ENCODE results near the gene MDM1.

The MDM1 gene

GRCh38 chr12:68272732-68273131, 59.4 kb downstream of the MDM1 start:
- DNase-seq (ENCODE audit: low read depth in 2 of 2): no peak

- no peak for DNase-seq (ENCODE audit: low read depth in 2 of 2)
Measured at GRCh38 chr12:68271346-68271745, 60.8 kb downstream of the MDM1 start.

- no peak for DNase-seq (ENCODE audit: low read depth in 2 of 2)
Measured at GRCh38 chr12:68270358-68270757, 61.8 kb downstream of the MDM1 start.

- no peak for DNase-seq (ENCODE audit: low read depth in 2 of 2)
Measured at GRCh38 chr12:68269779-68270178, 62.4 kb downstream of the MDM1 start.

GRCh38 chr12:68268967-68269366, 63.2 kb downstream of the MDM1 start:
- DNase-seq (ENCODE audit: low read depth in 2 of 2): no peak

- DNase-seq (ENCODE audit: low read depth in 2 of 2): no peak
Measured at GRCh38 chr12:68267892-68268396, 64.2 kb downstream of the MDM1 start.

- DNase-seq (ENCODE audit: low read depth in 2 of 2): no peak
Measured at GRCh38 chr12:68264857-68265256, 67.3 kb downstream of the MDM1 start.

GRCh38 chr12:68264158-68264855, 67.9 kb downstream of the MDM1 start:
- no peak for DNase-seq (ENCODE audit: low read depth in 2 of 2)

GRCh38 chr12:68263366-68263765, 68.8 kb downstream of the MDM1 start:
- no peak for DNase-seq (ENCODE audit: low read depth in 2 of 2)

- DNase-seq (ENCODE audit: low read depth in 2 of 2): no peak
Measured at GRCh38 chr12:68261896-68262295, 70.3 kb downstream of the MDM1 start.

- DNase-seq (ENCODE audit: low read depth in 2 of 2): no peak
Measured at GRCh38 chr12:68260153-68260552, 72.0 kb downstream of the MDM1 start.

- DNase-seq (ENCODE audit: low read depth in 2 of 2): no peak
Measured at GRCh38 chr12:68259318-68259940, 72.7 kb downstream of the MDM1 start.

GRCh38 chr12:68253504-68253903, 78.7 kb downstream of the MDM1 start, which contains the start of gene IL22:
Gene IL22 (minus strand): TSS chr12:68253604. CDS start chr12:68253448, 156 bp downstream.
- DNase-seq (ENCODE audit: low read depth in 2 of 2): no peak

GRCh38 chr12:68252077-68252476, 80.1 kb downstream of the MDM1 start:
- DNase-seq (ENCODE audit: low read depth in 2 of 2): no peak

GRCh38 chr12:68250454-68250853, 81.7 kb downstream of the MDM1 start:
- no peak for DNase-seq (ENCODE audit: low read depth in 2 of 2)

GRCh38 chr12:68247785-68248184, 84.4 kb downstream of the MDM1 start:
- DNase-seq (ENCODE audit: low read depth in 2 of 2): no peak

GRCh38 chr12:68246350-68246749, 85.8 kb downstream of the MDM1 start:
- no peak for DNase-seq (ENCODE audit: low read depth in 2 of 2)

GRCh38 chr12:68245180-68246021, 86.8 kb downstream of the MDM1 start:
- no peak for DNase-seq (ENCODE audit: low read depth in 2 of 2)
